GM12865 (cell line): Measurements from ENCODE around the gene LGI2.

Source experiments
- DNase-seq: peaks from one replicate; pipeline ENCODE4 v3.0.0; 2010; ENCODE audit warnings: low read depth
- H3K4me3 ChIP-seq: 2 replicates; pipeline ENCODE4 v1.5.1; 2011; ENCODE audit warnings: mild to moderate bottlenecking, low read depth, low read length, control low read depth
- CTCF ChIP-seq: IDR thresholded peaks from 2 replicates; pipeline ENCODE4 v1.5.1; 2011; ENCODE audit warnings: low read length, control low read depth, low read depth, inconsistent platforms; ENCODE audit not compliant: insufficient read depth; ENCODE audit errors: missing control alignments

The LGI2 gene, protein sequence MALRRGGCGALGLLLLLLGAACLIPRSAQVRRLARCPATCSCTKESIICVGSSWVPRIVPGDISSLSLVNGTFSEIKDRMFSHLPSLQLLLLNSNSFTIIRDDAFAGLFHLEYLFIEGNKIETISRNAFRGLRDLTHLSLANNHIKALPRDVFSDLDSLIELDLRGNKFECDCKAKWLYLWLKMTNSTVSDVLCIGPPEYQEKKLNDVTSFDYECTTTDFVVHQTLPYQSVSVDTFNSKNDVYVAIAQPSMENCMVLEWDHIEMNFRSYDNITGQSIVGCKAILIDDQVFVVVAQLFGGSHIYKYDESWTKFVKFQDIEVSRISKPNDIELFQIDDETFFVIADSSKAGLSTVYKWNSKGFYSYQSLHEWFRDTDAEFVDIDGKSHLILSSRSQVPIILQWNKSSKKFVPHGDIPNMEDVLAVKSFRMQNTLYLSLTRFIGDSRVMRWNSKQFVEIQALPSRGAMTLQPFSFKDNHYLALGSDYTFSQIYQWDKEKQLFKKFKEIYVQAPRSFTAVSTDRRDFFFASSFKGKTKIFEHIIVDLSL

DNA sequence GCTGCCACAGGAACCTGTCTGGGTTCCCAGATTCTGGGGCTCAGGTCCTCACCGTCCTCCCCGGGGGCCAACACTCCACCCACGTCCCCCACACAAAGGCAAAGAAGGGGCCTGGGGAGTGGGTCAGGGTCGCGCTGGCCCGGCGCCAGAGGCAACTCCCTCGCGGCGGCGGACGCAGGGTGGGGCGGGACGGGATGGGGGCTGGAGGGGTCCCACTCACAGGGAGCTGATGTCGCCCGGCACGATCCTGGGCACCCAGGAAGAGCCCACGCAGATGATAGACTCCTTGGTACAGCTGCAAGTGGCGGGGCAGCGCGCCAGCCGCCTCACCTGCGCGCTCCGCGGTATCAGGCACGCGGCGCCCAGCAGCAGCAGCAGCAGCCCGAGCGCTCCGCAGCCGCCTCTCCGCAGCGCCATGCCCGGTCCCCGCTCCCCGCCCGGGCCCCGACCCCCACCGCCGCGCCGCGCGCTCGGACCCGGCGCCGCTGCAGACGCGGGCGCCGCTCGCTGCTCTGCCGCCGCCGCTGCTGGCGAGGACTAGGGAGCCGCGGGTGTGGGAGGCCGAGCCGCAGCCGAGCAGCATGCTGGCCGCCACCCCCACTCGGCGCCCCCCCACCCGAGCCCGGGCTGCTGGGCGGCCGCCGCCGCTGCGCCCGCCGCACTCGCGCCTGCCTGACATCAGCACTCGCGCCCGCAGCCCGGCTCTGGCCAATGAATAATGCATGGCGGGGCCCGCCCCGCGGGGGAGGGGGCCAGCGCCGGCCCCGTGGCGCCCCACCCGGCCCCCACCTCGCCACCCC is at the start of gene LGI2:
Gene LGI2, minus strand, starts transcription at position 670 of the 800 bp plus-strand sequence. Its CDS starts 253 bp downstream, at position 417.
- H3K4me3 ChIP-seq: no peak within 1 kb of the TSS
- no peak for DNase-seq
- TF ChIP-seq CTCF: no peak

GRCh38 chr4:25078523-25078922 is 47.8 kb upstream of the LGI2 start:
- no peak for DNase-seq
- H3K4me3 ChIP-seq: no peak overlapping the region
- no peak for TF ChIP-seq CTCF

- no peak overlapping the region for H3K4me3 ChIP-seq
- no peak for DNase-seq
- no peak for TF ChIP-seq CTCF
Measured at GRCh38 chr4:25076625-25077398, 46.1 kb upstream of the LGI2 start.

- no peak overlapping the region for H3K4me3 ChIP-seq
- no peak for TF ChIP-seq CTCF
- DNase-seq: no peak
Measured at GRCh38 chr4:25075851-25076250, 45.1 kb upstream of the LGI2 start.

DNA sequence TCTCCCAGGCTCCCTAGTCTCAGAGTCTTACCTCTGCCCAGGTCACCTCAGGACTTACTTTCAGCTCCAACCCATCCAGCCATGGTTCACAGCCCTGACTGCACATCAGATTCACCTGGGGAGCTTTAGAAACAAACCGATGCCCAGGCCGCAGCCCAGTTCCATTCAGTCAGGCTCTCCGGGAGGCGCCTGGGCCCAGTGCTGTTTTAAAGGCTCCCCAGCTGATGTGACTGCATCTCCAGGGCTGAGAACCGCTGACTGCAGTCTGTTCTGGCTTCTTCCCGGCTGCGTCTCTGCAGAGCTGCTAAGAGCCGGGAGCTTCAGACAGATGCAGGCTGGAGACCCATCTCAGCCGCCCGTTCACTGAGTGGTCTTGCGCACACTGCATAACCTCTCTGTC is 44.4 kb upstream of the LGI2 start:
- TF ChIP-seq CTCF: no peak
- DNase-seq: no peak
- H3K4me3 ChIP-seq: no peak overlapping the region

DNA sequence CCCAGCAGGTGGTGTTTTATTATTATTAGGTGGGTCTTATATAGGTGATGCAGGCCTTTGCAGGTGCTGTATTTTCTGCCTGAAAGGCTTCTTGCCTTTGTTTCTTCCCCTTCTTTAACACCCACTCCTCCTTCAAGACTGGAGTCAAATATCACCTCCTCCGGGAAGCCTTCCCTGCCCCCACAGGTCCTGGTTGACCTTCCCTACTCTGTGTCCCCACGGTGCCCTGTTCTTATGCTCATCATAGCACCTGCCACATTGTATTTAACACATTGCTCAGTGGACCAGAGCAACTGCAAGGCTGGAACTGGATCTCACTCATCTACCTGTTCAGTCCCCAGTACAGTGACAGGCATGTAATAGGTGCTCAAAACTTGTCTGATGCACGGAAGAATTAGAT is 39.8 kb upstream of the LGI2 start:
- DNase-seq: no peak
- TF ChIP-seq CTCF: no peak
- H3K4me3 ChIP-seq: no peak overlapping the region
